ENCODE data around the gene PER1. TPM values are rescaled to one million over a fixed set of nuclear protein-coding genes. Genes with fewer than 3 reads are reported as not detected.

The PER1 gene
- total and polyA plus RNA-seq, 9 of the 15 experiments (the other 6 are each of a cell fraction or from before 2014, with no cell fraction given): 0.13 to 26.0 (median 3.4) TPM

DNA sequence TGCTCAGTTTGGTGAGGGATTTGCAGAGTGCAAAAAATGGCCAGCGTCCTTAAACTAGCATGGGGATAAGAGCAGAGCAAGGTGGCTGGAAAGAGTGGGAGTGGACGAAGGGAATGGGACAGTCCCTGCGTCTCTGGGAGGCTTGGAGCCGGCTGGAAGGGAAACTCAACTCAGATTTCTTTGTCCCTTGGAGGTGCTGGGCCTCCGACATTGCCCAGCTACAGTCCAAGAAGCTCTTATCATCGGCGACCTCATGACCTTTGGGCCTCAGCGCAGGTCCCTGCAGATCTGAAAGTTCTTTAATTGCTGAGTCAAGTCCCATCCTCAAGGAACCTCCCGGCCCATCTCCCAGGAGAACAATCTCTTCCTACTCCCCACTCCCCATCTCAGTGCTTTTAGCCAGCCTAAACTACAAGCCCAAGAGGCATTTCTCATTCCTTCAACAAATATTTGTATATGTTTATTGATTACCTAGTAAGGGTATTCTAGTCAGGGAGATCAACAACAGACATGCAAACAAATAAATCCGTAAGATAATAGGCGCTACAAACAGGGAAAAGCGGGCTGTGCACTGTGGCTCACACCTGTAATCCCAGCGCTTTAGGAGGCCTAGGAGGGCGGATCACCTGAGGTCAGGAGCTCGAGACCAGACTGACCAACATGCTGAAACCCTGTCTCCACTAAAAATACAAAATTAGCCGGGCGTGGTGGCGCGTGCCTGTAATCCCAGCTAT, 25.0 kb upstream of the PER1 start:
- Histone ChIP-seq H3K9me3 (replicated peaks; ENCODE audit: control insufficient read depth, insufficient read depth, low read depth, low read length) (no peaks in the 10 kb centered on the region), H3K79me2 (ENCODE audit: control insufficient read depth, insufficient read depth, low read length) (peaks cover 10% of the 10 kb centered on the region), H3K27ac (ENCODE audit: extremely low read depth, low read depth, low read length) (peak overlapping the region; percentile 78; the same call in 1 of the 3 replicates), H4K20me1 (replicated peaks; ENCODE audit: control insufficient read depth, insufficient read depth, low read length) (no peaks in the 10 kb centered on the region; the same call in 1 of the 2 replicates), H2AFZ (ENCODE audit: low read depth, low read length) (peak overlapping the region; percentile 93), H3K4me2 (ENCODE audit: insufficient read depth, low read length) (peak overlapping the region; percentile 88), H3K36me3 (ENCODE audit: control insufficient read depth, insufficient read depth, low read length) (no peaks in the 10 kb centered on the region), H3K4me1 (replicated peaks in 1 of 2; ENCODE audit: control insufficient read depth in 2 of 2, insufficient read depth in 2 of 2, low read length in 2 of 2) (peaks cover 25 to 34% of the 10 kb centered on the region in 2 experiments; a peak in 4 of 5 replicates), H3K27me3 (ENCODE audit: control insufficient read depth in 2 of 2, insufficient read depth in 2 of 2, low read length in 2 of 2) (no peaks in the 10 kb centered on the region), H3K4me3 (peak overlapping the region; percentile 54), H3K9ac (ENCODE audit: insufficient read depth in 1 of 2, low read depth in 2 of 2, low read length in 2 of 2) (peak overlapping the region; percentile 75 to 95; a peak in 3 of 4 replicates), H3K9me1 (ENCODE audit: control insufficient read depth, insufficient read depth, low read length) (no peaks in the 10 kb centered on the region)
- no TSS peak for BruUV-seq (replicated peaks)
- in situ Hi-C loops (cut with MboI) (no loop called here), intact Hi-C loops (cut with micrococcal nuclease) (no loop called here)
- peak; percentile 58 for FAIRE-seq
- CTCF ChIA-PET (ENCODE audit: low intra/inter-chr PET ratio): no interaction called here
- ATAC-seq: no peak
- WGBS (ENCODE audit: insufficient coverage, low coverage, missing lambda C conversion rate): 50% methylated on average over 19 of the region's 19 CpGs
- POLR2A ChIA-PET: interaction anchor here (0.6 to 1.0 kb wide), 3 partner anchors 21 to 506 kb away, joined by 3 to 4 read pairs (median 3); no protein-coding TSS in a partner anchor
- peak in 2 of 4 experiments; percentile 23 to 75 for DNase-seq (ENCODE audit: extremely low read depth in 1 of 4, low spot score in 3 of 4)
- TF ChIP-seq MCM2 (IDR thresholded peaks at IDR 0.05; ENCODE audit: low read depth) (no peak), ZNF507 (tag; conservative IDR thresholded peaks at IDR 0.05) (no peak), SNIP1 (IDR thresholded peaks at IDR 0.05; ENCODE audit: low read depth) (no peak), ZFX (CRISPR knock-in tag; IDR thresholded peaks at IDR 0.05) (peak; percentile 35; the same call in 1 of the 2 replicates), BRD4 (IDR thresholded peaks at IDR 0.05) (no peak), ZBTB8A (IDR thresholded peaks at IDR 0.05; ENCODE audit: partially characterized antibody) (no peak), TBP (optimal IDR thresholded peaks at IDR 0.05; ENCODE audit: low read depth, low read length) (no peak), NRF1 (conservative IDR thresholded peaks at IDR 0.05 in 1 of 2, IDR thresholded peaks at IDR 0.05 in 1 of 2) (peak; percentile 48 to 59), RBM22 (IDR thresholded peaks at IDR 0.05; ENCODE audit: low read depth, low read length, poor library complexity, severe bottlenecking) (no peak), RCOR1 (IDR thresholded peaks at IDR 0.05; ENCODE audit: borderline replicate concordance in 1 of 2, low read depth in 2 of 2, low read length in 2 of 2) (peak in 1 of 2 experiments; percentile 45; a peak in 1 of 4 replicates), ZSCAN29 (IDR thresholded peaks at IDR 0.05) (no peak), ZNF766 (CRISPR knock-in tag; conservative IDR thresholded peaks at IDR 0.05) (0 out of 2 replicates have a peak, but pooled peaks have one; percentile 35), ZNF77 (CRISPR knock-in tag; IDR thresholded peaks at IDR 0.05) (no peak), ESRRA (IDR thresholded peaks at IDR 0.05; ENCODE audit: borderline replicate concordance, low read depth) (peak; percentile 42; the same call in 1 of the 2 replicates), MAFG (tag; conservative IDR thresholded peaks at IDR 0.05) (peak; percentile 74; the same call in 1 of the 2 replicates), HLTF (IDR thresholded peaks at IDR 0.05) (no peak), STAG1 (CRISPR knock-in tag; IDR thresholded peaks at IDR 0.05; ENCODE audit: borderline replicate concordance) (no peak), MAFK (IDR thresholded peaks at IDR 0.05; ENCODE audit: low read length) (peak; percentile 5; the same call in 1 of the 2 replicates), ZNF76 (CRISPR knock-in tag; IDR thresholded peaks at IDR 0.05; ENCODE audit: borderline replicate concordance) (no peak)
- TF ChIP-seq, protein P1, sequence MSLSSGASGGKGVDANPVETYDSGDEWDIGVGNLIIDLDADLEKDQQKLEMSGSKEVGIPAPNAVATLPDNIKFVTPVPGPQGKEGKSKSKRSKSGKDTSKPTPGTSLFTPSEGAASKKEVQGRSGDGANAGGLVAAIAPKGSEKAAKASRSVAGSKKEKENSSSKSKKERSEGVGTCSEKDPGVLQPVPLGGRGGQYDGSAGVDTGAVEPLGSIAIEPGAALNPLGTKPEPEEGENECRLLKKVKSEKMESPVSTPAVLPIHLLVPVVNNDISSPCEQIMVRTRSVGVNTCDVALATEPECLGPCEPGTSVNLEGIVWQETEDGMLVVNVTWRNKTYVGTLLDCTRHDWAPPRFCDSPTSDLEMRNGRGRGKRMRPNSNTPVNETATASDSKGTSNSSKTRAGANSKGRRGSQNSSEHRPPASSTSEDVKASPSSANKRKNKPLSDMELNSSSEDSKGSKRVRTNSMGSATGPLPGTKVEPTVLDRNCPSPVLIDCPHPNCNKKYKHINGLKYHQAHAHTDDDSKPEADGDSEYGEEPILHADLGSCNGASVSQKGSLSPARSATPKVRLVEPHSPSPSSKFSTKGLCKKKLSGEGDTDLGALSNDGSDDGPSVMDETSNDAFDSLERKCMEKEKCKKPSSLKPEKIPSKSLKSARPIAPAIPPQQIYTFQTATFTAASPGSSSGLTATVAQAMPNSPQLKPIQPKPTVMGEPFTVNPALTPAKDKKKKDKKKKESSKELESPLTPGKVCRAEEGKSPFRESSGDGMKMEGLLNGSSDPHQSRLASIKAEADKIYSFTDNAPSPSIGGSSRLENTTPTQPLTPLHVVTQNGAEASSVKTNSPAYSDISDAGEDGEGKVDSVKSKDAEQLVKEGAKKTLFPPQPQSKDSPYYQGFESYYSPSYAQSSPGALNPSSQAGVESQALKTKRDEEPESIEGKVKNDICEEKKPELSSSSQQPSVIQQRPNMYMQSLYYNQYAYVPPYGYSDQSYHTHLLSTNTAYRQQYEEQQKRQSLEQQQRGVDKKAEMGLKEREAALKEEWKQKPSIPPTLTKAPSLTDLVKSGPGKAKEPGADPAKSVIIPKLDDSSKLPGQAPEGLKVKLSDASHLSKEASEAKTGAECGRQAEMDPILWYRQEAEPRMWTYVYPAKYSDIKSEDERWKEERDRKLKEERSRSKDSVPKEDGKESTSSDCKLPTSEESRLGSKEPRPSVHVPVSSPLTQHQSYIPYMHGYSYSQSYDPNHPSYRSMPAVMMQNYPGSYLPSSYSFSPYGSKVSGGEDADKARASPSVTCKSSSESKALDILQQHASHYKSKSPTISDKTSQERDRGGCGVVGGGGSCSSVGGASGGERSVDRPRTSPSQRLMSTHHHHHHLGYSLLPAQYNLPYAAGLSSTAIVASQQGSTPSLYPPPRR (CRISPR knock-in tag; IDR thresholded peaks at IDR 0.05; ENCODE audit: borderline replicate concordance): no peak

Data from K562 (cell line).